HEK293 (cell line): ENCODE data around the gene PRRC2C.

Source experiments
- ATF2 ChIP-seq: fragments of 450-650 bp; formaldehyde crosslinking; IDR thresholded peaks from 2 replicates; pipeline ENCODE4 v1.5.1; 2016; ENCODE audit warnings: missing biosample characterization, missing genetic modification characterization, low read depth
- CTCF ChIP-seq: fragments of 450-650 bp; formaldehyde crosslinking; IDR thresholded peaks from 2 replicates; pipeline ENCODE4 v1.5.1; 2016; ENCODE audit warnings: missing biosample characterization, missing genetic modification characterization
- MZF1 ChIP-seq: fragments of 450-650 bp; formaldehyde crosslinking; IDR thresholded peaks from 2 replicates; pipeline ENCODE4 v1.5.1; 2017; ENCODE audit warnings: missing biosample characterization, missing genetic modification characterization, borderline replicate concordance
- PRDM4 ChIP-seq: fragments of 450-650 bp; formaldehyde crosslinking; IDR thresholded peaks from 2 replicates; pipeline ENCODE4 v1.5.1; 2017; ENCODE audit warnings: missing biosample characterization, missing genetic modification characterization
- REST ChIP-seq: fragments of 450-650 bp; formaldehyde crosslinking; IDR thresholded peaks from 2 replicates; pipeline ENCODE4 v1.5.1; 2016; ENCODE audit warnings: missing biosample characterization, missing genetic modification characterization
- ZNF626 ChIP-seq: fragments of 450-650 bp; sonication (Bioruptor Pico); formaldehyde crosslinking; IDR thresholded peaks from 2 replicates; pipeline ENCODE4 v1.5.1; 2018; ENCODE audit warnings: missing biosample characterization, missing genetic modification characterization, inconsistent platforms

- TF ChIP-seq REST (tag by site-specific recombination) (no peak), CTCF (tag by site-specific recombination) (no peak), PRDM4 (tag by site-specific recombination) (no peak), ZNF626 (no peak), ATF2 (no peak), MZF1 (tag by site-specific recombination) (no peak)
Observed at GRCh38 chr1:171477804-171478203, 7.5 kb upstream of the PRRC2C start.
